ENCODE measurements around the gene LCNL1.
A peak's percentile ranks its signal among the peaks of the same experiment; 100 is the strongest.

LCNL1 gene

GRCh38 chr9:136945333-136946227, 37.2 kb upstream of the LCNL1 start:
- intact Hi-C loops (cut with DNase I) = loop anchor here (10.0 kb wide), 1 partner anchor 61 kb away; the partner anchor contains the start of gene TRAF2
- DNase-seq = no peak

GRCh38 chr9:136946228-136947027, 36.4 kb upstream of the LCNL1 start:
- no peak for DNase-seq
- intact Hi-C loops (cut with DNase I) = loop anchor here (10.0 kb wide), 1 partner anchor 62 kb away; the partner anchor contains the start of gene TRAF2

- peak in 25 of 42 donors; percentile 32 to 77 (median 55) for DNase-seq
- intact Hi-C loops (cut with DNase I) = loop anchor here (10.0 kb wide), 1 partner anchor 62 kb away; the partner anchor contains the start of gene TRAF2
These were observed 35.5 kb upstream of the LCNL1 start for GRCh38 chr9:136947028-136947891.

GRCh38 chr9:136947955-136948510, 34.8 kb upstream of the LCNL1 start:
- intact Hi-C loops (cut with DNase I) = loop anchor here (10.0 kb wide), 1 partner anchor 63 kb away; the partner anchor contains the start of gene TRAF2
- DNase-seq = peak; percentile 54 to 93 (median 82)

- intact Hi-C loops (cut with DNase I) = loop anchor here (10.0 kb wide), 1 partner anchor 65 kb away; the partner anchor contains the start of gene TRAF2
- DNase-seq = no peak
These were observed 33.5 kb upstream of the LCNL1 start for GRCh38 chr9:136949239-136949816.

GRCh38 chr9:136949817-136950655, 32.8 kb upstream of the LCNL1 start:
- DNase-seq = peak; percentile 95 to 100 (median 99)
- intact Hi-C loops (cut with DNase I) = loop anchor here (5.0 to 10.0 kb wide), 3 partner anchors 65 to 158 kb away; partner anchors contain the start of genes TMEM141 and TRAF2

- DNase-seq = peak in 2 of 42 donors; percentile 21 to 29
- intact Hi-C loops (cut with DNase I) = loop anchor here (5.0 kb wide), 2 partner anchors 87 to 158 kb away; partner anchors contain the start of gene TMEM141
These were observed 32.0 kb upstream of the LCNL1 start for GRCh38 chr9:136950656-136951276.

GRCh38 chr9:136951541-136952320, 31.1 kb upstream of the LCNL1 start, which contains the start of gene LCN12:
TSS of gene LCN12 (plus strand) at chr9:136952273. CDS start at chr9:136952328, 55 bp downstream.
- intact Hi-C loops (cut with DNase I) = loop anchor here (5.0 kb wide), 2 partner anchors 86 to 159 kb away; partner anchors contain the start of gene TMEM141
- peak in 1 of 42 donors; percentile 6 for DNase-seq

GRCh38 chr9:136952321-136952850, 30.4 kb upstream of the LCNL1 start:
- intact Hi-C loops (cut with DNase I) = loop anchor here (5.0 kb wide), 2 partner anchors 85 to 160 kb away; partner anchors contain the start of gene TMEM141
- peak in 18 of 42 donors; percentile 38 to 78 (median 60) for DNase-seq

GRCh38 chr9:136952876-136953770, 29.7 kb upstream of the LCNL1 start:
- DNase-seq = no peak
- intact Hi-C loops (cut with DNase I) = loop anchor here (5.0 kb wide), 2 partner anchors 84 to 161 kb away; partner anchors contain the start of gene TMEM141

- no peak for DNase-seq
- intact Hi-C loops (cut with DNase I) = loop anchor here (5.0 kb wide), 2 partner anchors 83 to 162 kb away; partner anchors contain the start of gene TMEM141
These were observed 29.0 kb upstream of the LCNL1 start for GRCh38 chr9:136953771-136954269.

- DNase-seq = peak in 1 of 42 donors; percentile 0
- intact Hi-C loops (cut with DNase I) = loop anchor here (5.0 kb wide), 2 partner anchors 83 to 162 kb away; partner anchors contain the start of gene TMEM141
These were observed 28.3 kb upstream of the LCNL1 start for GRCh38 chr9:136954270-136955083.

All from head of caudate nucleus (tissue), 42 donors.